Posterior vena cava (tissue), 2 donors: ENCODE measurements around the gene GIPC2. TPM values are rescaled to one million over a fixed set of nuclear protein-coding genes. Genes with fewer than 3 reads are reported as not detected.
"Not testable (repeated sequence)": the region's sequence is repeated elsewhere in the genome, so short reads cannot be mapped to it uniquely, and the experiment has no call there.

ENCODE experiments used
- DNase-seq: peaks from one replicate; pipeline ENCODE4 v3.0.0-alpha.2; 2020; ENCODE audit warnings: low spot score
- intact Hi-C, 2 donors: fragments of 100-400 bp; cut with DNase I; formaldehyde crosslinking; loops; one replicate each; pipeline versions ENCODE4 v1.14.1 to v1.14.2; 2022 to 2023
- total RNA-seq, 2 donors: library from RNA; stranded (reverse); fragmentation: NEBNext Ultra II Directional; extraction: Animal tissue kit (Norgen Biotek cat#: 25700); gene quantifications; one replicate each; pipeline ENCODE4 v1.2.1, GENCODE V29; 2021
- donor health status: DM: yes; HTN: yes; CAD: no.
- donor health status: DM: yes; HTN: yes; CAD: no.

GIPC2 gene
- total RNA-seq, 2 donors from 2014 or later = 3.0 to 8.4 TPM

DNA sequence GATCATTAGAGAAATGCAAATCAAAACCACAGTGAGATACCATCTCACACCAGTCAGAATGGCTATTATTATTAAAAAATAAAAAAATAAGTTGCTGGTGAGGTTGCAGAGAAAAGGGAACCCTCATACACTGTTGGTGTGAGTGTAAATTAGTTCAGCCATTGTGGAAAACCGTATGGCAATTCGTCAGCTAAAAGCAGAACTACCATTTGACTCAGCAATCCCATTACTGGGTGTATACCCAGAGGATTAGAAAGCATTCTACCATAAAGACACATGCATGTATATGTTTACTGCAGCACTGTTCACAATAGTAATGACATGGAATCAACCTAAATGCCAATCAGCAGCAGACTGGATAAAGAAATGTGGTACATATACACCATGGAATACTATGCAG is 42.2 kb downstream of the GIPC2 start:
- intact Hi-C loops = no loop called here
- no peak for DNase-seq

DNA sequence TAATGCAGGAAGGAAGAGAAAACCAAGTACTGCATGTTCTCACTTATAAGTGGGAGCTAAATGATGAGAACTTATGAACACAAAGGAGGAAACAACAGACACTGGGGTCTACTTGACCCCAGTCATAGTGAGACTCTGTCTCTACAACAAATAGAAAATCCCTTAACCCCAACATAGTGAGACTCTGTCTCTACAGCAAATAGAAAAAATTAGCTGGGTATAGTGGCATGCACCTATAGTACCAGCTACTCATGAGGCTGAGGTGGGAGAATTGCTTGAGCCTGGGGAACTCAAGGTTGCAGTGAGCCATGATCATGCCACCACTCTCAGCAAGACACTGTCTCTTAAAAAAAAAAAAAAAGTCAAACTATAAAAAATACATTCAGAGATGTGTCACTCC is 42.7 kb downstream of the GIPC2 start:
- no peak for DNase-seq
- intact Hi-C loops = no loop called here

DNA sequence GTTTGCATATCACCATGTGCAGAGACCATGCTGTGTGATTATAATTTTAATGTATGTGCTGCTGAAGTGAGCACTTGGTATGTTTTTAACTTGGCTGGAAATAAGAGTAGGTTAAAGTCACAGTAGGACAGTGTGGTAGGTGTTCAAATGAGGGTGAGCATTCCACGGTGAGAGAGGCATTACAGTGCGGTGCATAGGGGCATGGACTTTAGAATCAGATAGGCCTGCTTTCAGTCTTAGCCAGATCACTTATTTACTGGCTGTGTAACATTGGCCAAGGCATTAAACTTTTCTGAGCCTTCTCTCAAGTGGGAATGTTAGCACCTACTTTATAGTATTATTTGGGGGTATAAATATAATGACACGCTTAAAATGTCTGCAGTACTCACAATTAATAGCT is 43.2 kb downstream of the GIPC2 start:
- intact Hi-C loops = no loop called here
- no peak for DNase-seq

DNA sequence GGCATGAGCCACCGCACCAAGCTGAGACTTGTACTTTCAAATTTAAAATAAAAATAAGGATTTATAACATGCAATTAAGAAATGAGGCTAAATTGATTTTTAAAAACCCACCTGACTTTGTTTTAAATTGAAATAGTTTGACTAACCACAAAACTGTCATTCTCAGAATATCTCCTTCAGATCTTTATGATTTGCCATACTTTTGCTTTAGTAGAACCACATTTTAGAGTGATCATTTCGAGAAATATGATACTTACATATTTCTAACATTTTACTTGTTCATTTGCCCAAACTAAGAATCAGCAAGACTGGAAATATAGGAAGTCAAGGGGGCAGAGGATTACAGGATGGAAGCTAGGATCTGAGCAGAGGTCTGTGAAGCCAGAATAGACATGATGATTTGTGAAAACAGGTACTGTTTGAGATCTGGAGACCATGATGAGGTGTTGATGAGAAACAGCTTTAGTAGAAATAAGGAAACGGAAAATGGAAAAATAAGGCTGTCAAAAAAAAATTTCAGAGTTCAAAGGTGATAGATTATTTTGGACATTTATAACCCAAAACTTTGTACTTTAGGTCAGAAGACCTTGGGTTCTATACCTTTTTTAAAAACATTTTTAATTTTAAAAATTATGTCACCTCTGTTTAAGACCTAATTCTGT is 44.8 kb downstream of the GIPC2 start:
- intact Hi-C loops = no loop called here

DNA sequence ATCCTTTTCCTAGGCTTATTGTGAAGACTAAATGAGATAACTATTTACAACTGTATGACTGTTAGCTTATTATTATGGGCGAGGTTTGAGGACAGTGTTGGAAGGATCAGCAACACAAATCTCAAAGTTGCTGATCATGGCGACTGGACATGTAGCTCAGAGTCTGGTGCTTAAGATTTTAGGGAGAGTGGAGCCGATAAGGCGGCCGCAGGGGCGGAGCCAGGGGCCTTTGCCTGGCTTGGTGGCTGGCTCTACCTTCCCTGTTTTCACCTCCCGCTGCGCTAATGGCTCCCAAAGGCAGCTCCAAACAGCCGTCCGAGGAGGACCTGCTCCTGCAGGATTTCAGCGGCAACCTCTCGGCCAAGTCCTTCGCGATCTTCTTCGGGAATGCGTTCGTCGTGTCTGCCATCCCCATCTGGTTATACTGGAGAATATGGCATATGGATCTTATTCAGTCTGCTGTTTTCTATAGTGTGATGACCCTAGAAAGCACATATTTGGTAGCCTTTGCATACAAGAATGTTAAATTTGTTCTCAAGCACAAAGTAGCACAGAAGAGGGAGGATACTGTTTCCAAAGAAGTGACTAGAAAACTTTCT is 45.5 kb downstream of the GIPC2 start:
- intact Hi-C loops = no loop called here
- DNase-seq = no peak

More for the DNA sequence above, 44.8 kb downstream of the GIPC2 start:
- DNase-seq = no peak

DNA sequence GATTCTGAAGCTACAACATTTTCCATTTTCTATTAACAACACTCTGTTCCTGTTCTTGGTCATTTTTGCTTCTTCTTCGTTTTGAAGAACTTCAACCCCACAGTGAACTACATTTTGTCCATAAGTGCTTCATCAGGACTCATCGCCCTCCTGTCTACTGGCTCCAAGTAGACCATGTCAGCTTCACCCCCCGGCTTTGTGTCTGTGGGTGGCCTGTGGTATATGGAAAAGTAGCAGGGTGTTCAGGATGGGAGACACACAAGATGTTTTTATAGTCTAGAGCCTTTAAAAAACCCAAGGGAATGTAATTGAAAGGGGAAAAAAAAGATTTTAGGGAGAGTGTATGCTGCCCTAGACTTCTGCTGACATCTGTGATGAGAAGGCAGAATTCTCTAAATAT is 46.1 kb downstream of the GIPC2 start:
- no peak for DNase-seq
- intact Hi-C loops = no loop called here

DNA sequence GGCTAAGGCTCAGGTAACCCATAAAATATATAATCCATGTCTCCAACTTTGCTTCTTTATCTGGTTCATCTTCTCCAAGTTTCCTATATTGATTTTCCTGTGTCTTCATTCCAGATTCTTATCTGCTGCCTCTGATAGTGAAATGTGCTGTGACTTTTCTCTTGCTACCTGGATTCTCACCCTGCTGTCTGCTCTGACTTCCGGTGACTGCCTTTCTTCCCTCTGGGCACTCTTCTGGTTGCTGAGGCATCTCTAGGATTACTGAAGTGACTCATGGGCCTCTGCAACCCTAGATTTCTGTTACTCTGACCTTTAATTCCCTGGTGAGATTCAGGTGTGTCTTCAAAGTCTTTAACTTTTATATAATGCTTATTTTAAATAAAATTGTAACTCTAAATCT is 46.9 kb downstream of the GIPC2 start:
- intact Hi-C loops = no loop called here
- no peak for DNase-seq

DNA sequence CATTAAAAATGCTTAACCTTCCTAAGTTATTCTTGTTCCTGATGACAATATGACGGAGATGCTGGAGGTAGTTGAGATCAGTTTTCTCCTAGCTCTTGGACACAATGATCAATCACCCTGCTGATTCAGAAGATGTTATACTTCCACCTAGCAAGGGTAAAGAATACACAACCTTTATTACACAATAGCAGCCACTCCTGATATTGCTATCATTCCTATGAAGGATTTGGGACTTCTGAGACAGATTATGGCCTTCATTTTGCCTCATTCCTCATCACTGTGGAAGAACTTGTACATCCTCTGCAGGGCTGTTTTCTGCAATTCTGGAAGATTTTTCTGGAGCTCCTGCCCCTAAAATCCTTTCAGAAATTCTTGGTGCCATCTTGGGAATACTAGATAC is 47.8 kb downstream of the GIPC2 start:
- intact Hi-C loops = no loop called here
- DNase-seq = no peak

DNA sequence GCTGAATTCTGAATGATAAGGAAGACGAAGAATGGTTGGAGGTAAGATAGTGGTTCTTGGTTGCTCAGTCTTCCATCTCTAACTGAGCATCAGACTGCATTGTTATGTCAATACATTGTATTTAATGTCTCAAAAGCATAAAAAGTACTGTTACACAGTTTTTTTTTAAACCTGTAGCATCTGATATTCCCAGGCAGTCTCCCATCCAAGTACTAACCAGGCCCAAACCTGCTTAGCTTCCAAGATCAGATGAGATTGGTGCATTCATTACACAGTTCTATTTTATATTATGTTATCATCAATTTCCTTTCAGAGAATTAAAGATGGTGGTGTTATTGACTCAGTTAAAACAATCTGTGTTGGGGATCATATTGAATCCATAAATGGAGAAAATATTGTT is 48.9 kb downstream of the GIPC2 start:
- intact Hi-C loops = no loop called here
- DNase-seq = no peak

DNA sequence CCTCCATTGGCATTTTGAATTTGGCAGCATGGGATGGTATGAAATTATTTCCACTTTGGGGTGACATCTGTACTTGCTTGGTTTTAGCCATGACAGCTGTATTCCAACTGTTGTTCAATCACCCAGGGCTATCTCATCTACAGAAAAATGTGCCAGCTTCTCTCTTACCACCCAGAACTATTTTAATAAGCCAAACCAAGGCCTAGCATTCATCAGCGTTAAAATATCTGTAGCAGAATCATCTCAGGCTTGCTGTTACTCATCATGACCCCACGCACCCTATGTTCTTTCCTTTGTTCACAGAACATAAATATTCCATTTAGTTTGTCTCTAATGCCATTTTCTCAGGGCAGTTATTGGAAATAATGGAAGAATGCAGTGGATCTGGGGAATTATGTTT is 49.8 kb downstream of the GIPC2 start:
- intact Hi-C loops = no loop called here
- no peak for DNase-seq

DNA sequence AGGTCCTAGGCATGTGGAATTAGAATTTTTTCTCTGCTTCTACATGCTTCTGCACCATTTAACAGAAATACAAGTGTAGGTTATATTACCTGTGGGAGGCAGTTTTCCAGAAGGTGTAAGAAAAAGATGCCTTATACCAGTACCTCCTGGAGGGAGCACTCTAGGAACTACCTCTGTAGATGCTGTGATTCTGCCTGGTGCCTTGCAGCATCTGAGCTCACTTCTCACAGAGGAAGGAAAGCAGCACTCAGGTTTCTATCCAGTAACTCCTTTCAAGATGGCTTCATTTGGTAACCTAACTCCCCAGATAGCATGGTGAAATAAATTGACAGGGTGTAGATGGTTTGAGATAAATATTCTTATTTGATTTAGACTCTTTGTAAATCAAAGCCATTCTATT is 50.3 kb downstream of the GIPC2 start:
- no peak for DNase-seq
- intact Hi-C loops = no loop called here

DNA sequence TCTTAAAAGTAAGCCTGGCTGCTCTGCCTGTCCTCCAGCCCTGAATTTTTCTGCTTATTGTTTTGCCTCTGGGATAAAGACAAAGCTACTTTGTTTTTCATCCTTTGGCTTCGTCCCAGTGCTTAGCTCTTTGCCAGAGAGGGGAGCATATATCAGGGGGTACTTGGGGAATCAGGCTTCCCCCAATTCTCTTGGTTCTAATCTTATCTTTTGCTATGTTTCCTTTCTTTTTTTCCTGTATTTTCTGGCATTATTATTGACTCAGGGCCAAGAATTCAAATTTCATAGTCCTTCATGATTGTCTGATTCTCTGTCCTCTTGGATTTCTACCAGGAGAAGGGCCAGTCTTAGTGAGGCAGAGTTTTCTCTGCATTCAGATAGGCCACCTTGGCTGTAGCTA is 51.2 kb downstream of the GIPC2 start:
- intact Hi-C loops = no loop called here
- DNase-seq = no peak

DNA sequence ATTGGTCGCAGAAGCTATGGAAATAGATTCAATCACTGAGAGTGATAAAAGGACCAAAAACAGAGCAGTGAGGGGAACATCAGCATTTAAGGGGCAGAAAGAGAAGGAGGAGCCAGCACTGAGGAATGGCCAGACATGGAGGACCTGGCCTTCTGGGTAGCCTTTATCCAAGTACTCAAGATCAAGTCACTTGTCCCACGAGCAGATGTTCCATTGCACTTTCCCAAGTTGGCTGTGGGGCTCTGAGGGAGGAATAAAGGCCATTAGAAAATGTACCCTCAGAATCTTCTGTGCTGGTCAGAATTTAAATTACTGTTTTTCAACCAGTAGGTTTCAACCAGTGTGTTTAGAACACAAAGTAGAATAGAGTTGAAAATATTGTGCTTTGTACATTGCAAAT is 55.3 kb downstream of the GIPC2 start:
- DNase-seq = no peak
- intact Hi-C loops = loop anchor here in 1 of 2 donors (10.0 kb wide), 2 partner anchors 86 to 126 kb away; partner anchors contain the start of gene FUBP1

DNA sequence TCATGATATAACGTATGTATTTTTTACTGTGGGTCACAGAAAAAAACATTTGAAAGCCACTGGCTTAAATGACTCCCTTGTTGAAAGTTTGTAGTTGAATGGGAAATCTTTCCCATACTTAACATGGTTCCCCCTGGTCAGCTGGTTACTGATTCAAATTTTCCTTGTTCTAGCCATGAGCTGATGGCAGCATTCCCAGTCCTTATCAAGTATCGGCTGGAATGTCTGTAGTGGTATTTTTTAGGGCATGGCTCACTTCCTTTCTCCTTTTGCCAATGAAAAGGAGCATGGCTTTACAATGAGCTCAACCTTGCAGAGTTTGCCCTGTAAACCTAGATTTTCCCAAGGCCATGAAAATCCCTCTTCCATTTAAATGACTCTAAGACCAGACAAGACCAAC is 55.7 kb downstream of the GIPC2 start:
- intact Hi-C loops = loop anchor here in 1 of 2 donors (10.0 kb wide), 2 partner anchors 87 to 127 kb away; partner anchors contain the start of gene FUBP1
- DNase-seq = no peak

DNA sequence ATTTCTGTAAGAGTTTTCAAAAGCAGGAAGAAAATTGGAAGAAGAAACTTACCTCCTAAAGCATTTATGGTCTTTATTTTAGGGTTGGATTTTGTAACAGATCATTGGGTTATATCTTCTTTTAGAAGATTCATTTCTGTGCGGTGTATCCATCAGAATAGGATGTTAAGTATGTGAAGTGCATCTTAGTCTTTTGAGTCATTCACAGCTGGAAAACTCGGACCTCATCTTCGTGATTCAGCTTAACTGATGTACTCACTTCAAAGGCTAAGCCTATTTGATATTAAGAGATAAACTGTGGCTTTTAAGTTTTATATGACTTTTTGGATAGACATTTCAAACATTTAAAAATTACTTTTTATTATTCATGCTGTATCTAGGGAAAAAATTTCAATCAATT is 56.3 kb downstream of the GIPC2 start:
- no peak for DNase-seq
- intact Hi-C loops = loop anchor here in 1 of 2 donors (10.0 kb wide), 2 partner anchors 87 to 127 kb away; partner anchors contain the start of gene FUBP1

DNA sequence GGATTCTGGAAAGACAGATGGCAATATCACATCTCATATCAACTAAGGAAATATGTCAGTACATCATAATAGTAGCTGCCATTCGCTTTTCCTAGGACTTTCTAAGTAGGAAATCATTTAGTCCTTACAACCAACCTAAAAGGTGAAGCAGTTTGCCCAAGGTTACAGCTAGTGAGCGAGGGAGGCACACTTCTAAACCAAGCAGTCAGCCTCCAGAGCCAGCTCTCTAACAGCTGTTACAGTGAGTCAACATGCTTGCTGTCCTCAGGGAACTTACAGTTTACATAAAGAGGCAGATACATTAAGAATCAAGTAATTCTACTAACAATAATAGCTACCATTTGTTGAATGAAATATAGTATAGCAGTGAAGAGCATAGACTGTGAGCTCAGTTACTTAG is 57.1 kb downstream of the GIPC2 start:
- DNase-seq = no peak

DNA sequence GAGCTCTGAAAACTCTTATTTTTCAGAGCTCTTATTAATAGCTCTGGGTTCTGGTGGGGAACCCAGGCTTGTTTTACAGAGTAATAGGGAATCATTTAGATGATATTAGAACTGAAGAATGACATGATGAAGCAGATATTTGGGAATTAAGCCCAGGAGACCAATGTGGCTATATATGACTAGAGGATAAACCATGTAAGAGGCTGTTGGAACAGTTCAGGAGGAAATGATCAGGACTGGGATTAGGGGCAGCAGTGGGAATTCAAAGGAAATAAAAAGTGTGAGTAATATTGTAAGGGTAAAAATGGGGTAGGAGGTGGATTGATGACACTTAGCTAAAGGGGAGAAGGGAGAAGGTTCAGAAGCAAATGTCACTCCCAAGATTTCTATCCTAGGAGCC is 58.6 kb downstream of the GIPC2 start:
- DNase-seq = no peak
- intact Hi-C loops = loop anchor here in 1 of 2 donors (10.0 kb wide), 2 partner anchors 90 to 130 kb away; partner anchors contain the start of gene FUBP1

More for the DNA sequence above, 57.1 kb downstream of the GIPC2 start:
- intact Hi-C loops = loop anchor here in 1 of 2 donors (10.0 kb wide), 2 partner anchors 88 to 128 kb away; partner anchors contain the start of gene FUBP1

DNA sequence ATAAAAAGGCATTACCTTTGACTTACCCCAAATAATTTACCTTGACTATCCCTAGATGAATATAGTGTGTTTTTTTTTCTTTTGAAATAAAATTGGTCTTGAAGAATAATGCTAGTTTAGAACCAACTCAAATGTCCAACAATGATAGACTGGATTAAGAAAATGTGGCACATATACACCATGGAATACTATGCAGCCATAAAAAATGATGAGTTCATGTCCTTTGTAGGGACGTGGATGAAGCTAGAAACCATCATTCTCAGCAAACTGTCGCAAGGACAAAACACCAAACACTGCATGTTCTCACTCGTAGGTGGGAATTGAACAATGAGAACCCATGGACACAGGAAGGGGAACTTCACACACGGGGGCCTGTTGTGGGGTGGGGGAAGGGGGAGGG is 63.9 kb downstream of the GIPC2 start:
- DNase-seq = not testable (repeated sequence)
- intact Hi-C loops = loop anchor here in 1 of 2 donors (10.0 kb wide), 2 partner anchors 95 to 135 kb away; partner anchors contain the start of gene FUBP1

DNA sequence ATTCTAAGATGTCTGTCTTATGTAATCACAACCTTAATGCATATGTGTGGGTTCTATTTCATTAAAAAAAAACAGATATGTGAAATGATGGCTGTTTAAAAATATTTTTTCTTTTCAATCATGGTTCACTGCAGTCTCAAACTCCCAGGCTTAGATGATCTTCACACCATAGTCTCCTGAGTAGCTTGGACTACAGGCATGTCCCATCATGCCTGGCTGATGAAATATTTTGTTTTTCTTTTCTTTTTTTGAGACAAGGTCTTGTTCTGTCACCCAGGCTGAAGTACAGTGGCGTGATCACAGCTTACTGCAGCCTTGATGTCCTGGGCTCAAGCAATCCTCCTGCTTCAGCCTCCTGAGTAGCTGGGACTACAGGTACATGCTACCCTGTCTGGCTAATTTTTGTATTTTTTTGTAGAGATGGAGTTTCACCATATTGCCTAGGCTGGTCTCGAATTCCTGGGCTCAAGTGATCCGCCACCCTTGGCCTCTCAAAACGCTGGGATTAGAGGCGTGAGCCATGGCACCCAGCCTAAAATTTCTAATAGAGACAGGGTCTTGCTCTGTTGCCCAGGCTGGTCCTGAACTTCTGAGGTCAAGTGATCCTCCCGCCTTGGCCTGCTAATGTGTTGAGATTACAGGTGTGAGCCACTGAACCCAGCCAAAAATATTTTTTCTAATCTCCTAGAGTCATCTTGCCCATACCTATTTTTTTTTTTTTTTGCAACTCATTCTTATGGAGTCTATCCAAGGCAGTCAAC is 67.6 kb downstream of the GIPC2 start:
- DNase-seq = no peak
- intact Hi-C loops = no loop called here
